ENCODE results near the gene POU5F2.

Gene POU5F2, protein sequence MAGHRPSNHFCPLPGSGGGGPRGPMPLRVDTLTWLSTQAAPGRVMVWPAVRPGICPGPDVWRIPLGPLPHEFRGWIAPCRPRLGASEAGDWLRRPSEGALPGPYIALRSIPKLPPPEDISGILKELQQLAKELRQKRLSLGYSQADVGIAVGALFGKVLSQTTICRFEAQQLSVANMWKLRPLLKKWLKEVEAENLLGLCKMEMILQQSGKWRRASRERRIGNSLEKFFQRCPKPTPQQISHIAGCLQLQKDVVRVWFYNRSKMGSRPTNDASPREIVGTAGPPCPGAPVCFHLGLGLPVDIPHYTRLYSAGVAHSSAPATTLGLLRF
- total RNA-seq: 2.4 to 7.0 (median 6.0) reads per million in 3 donors

DNA sequence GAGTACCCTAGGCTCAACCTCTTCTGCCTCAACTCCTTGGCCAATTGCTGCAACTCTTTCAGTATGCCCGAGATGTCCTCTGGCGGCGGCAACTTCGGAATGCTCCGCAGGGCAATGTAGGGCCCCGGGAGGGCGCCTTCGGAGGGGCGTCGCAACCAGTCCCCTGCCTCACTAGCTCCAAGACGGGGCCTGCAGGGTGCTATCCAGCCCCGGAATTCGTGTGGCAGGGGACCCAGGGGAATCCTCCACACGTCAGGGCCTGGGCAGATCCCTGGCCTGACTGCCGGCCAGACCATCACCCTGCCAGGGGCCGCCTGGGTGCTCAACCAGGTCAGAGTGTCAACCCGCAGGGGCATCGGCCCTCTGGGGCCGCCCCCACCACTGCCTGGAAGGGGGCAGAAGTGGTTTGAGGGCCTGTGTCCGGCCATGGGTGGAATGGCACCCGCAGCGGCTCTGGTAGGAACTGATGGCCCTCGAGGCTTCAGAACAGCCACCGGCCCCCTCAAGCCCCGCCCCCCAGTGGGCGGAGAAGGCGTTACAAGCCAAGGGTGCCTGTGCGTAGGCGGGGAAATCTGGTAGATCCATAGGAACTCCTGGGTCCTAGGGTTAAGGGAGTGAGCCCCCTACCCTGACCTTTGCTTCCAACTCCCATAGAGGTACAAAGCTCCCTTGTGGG lies at the start of gene POU5F2:
TSS of gene POU5F2 (minus strand) at position 465 of the 676 bp plus-strand sequence. CDS start at position 428, 37 bp downstream.
- H3K27ac ChIP-seq (ENCODE audit: insufficient read depth, low read length, poor library complexity, severe bottlenecking): no peak within 1 kb of the TSS
- H3K4me1 ChIP-seq (ENCODE audit: control insufficient read depth, insufficient read depth, low read length, poor library complexity, severe bottlenecking): no peaks in the 10 kb centered on the region
- H3K27me3 ChIP-seq (replicated peaks; ENCODE audit: control insufficient read depth, insufficient read depth, low read length, poor library complexity, severe bottlenecking): no peaks in the 10 kb centered on the region
- H3K4me3 ChIP-seq (ENCODE audit: insufficient read depth, low read depth, low read length, poor library complexity, severe bottlenecking): no peak within 1 kb of the TSS
- peaks cover 13% of the 10 kb centered on the region for H3K36me3 ChIP-seq (ENCODE audit: control insufficient read depth, insufficient read depth, low read length)
- H3K9me3 ChIP-seq (ENCODE audit: control insufficient read depth, low read length): no peaks in the 10 kb centered on the region
- DNase-seq: no peak

DNA sequence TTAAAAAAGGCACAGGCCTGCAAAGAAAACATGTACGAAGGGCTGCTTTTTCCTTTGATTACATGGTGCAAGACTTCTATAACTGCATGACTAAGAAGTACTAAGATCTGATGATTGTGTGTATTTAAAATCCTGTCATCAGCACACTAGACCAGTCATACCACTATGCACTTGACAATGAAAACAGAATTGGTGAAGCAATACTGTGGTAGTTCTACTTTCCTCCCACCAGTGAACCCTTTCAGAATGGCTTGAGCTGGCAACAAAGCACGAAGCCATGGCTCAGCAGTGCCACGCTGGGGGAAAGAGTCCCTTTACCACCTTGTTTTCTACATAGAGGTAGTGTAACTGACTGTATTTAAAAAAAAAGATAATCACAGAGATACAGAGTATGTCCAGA lies 49.0 kb upstream of the POU5F2 start:
- Histone ChIP-seq H3K27ac (ENCODE audit: insufficient read depth, low read length, poor library complexity, severe bottlenecking) (no peak overlapping the region), H3K27me3 (replicated peaks; ENCODE audit: control insufficient read depth, insufficient read depth, low read length, poor library complexity, severe bottlenecking) (no peaks in the 10 kb centered on the region), H3K9me3 (ENCODE audit: control insufficient read depth, low read length) (no peaks in the 10 kb centered on the region), H3K4me3 (ENCODE audit: insufficient read depth, low read depth, low read length, poor library complexity, severe bottlenecking) (no peak overlapping the region), H3K36me3 (ENCODE audit: control insufficient read depth, insufficient read depth, low read length) (no peaks in the 10 kb centered on the region), H3K4me1 (ENCODE audit: control insufficient read depth, insufficient read depth, low read length, poor library complexity, severe bottlenecking) (no peaks in the 10 kb centered on the region)
- no peak for DNase-seq

DNA sequence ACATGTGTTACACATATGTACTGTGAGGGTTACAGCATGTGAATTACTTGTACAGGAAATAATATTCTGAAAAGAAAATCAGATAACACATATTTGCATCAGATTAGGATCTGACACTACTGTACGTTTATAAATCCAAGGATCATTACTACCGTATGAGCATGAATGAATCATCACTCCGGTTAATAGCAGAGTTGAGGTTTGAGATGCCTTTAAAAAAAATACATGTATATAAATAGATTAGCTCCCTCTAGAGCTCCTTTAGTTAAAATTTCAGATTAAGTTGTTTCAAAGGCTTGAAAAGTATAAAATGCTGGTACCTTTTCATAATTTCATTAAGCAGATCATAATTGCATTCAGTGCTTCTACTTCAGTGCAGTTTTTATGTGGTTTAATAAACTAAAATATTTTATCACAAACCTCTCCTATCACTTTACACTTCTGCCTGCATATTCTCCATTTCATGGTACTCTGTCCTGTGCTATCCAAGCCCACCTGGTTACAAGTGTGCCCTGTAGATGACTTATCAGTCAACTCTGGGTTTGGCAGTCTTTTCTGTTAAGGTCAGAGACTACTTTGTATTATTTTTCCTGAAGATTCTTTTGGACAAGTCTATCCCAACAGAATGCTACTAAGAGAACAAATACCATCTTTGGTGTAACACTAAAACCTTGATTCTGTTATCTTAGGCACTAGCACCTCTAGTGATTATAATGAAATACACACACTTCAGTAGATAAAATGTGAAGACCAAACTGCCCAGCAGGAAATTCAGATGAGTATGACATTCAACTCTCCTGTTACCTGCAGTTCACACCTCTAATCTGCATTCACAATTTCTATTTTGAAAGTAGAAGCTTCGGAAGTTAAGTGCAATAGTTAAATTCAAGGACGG lies 48.0 kb upstream of the POU5F2 start:
- Histone ChIP-seq H3K27me3 (replicated peaks; ENCODE audit: control insufficient read depth, insufficient read depth, low read length, poor library complexity, severe bottlenecking) (no peaks in the 10 kb centered on the region), H3K4me1 (ENCODE audit: control insufficient read depth, insufficient read depth, low read length, poor library complexity, severe bottlenecking) (no peaks in the 10 kb centered on the region), H3K27ac (ENCODE audit: insufficient read depth, low read length, poor library complexity, severe bottlenecking) (no peak overlapping the region), H3K36me3 (ENCODE audit: control insufficient read depth, insufficient read depth, low read length) (no peaks in the 10 kb centered on the region), H3K4me3 (ENCODE audit: insufficient read depth, low read depth, low read length, poor library complexity, severe bottlenecking) (no peak overlapping the region), H3K9me3 (ENCODE audit: control insufficient read depth, low read length) (no peaks in the 10 kb centered on the region)
- no peak for DNase-seq

DNA sequence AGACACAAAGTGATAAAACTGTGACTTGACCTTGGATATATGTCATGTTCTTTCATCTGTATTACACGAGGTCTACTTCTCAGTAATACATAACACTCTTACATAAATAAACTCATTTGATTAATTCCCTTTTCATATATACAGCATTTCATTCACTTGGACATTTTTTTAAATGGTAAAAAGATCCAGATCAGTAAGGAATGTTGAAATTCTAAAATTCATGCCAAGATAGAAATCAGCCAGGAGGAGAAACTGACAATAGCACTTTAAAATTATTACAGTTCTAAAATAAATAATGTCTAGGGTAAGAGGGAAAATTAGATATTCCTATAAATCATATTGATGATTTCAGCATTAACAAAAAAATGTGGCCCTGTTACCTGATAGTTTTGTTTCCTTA lies 46.2 kb upstream of the POU5F2 start:
- Histone ChIP-seq H3K36me3 (ENCODE audit: control insufficient read depth, insufficient read depth, low read length) (no peaks in the 10 kb centered on the region), H3K27ac (ENCODE audit: insufficient read depth, low read length, poor library complexity, severe bottlenecking) (no peak overlapping the region), H3K27me3 (replicated peaks; ENCODE audit: control insufficient read depth, insufficient read depth, low read length, poor library complexity, severe bottlenecking) (no peaks in the 10 kb centered on the region), H3K4me3 (ENCODE audit: insufficient read depth, low read depth, low read length, poor library complexity, severe bottlenecking) (no peak overlapping the region), H3K9me3 (ENCODE audit: control insufficient read depth, low read length) (no peaks in the 10 kb centered on the region), H3K4me1 (ENCODE audit: control insufficient read depth, insufficient read depth, low read length, poor library complexity, severe bottlenecking) (no peaks in the 10 kb centered on the region)
- DNase-seq: no peak

DNA sequence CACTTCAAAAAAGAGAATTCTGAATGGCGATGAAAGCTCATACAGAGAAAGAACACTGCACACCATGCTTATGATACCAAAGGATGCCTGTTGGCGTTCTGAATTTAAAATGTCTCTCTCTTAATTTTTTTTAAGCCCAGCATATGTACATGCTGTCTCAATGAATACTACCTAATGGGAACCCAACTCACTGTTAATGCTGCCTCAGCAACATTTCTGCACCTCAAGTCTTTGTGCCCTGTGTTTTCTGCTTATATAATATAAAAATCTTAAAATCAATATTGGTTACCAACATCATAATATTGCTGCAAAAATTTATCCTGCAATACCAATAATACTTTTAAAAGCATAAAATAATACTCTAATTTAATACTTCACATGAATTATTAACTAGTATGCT lies 44.1 kb upstream of the POU5F2 start:
- H3K4me1 ChIP-seq (ENCODE audit: control insufficient read depth, insufficient read depth, low read length, poor library complexity, severe bottlenecking): no peaks in the 10 kb centered on the region
- H3K27ac ChIP-seq (ENCODE audit: insufficient read depth, low read length, poor library complexity, severe bottlenecking): no peak overlapping the region
- H3K4me3 ChIP-seq (ENCODE audit: insufficient read depth, low read depth, low read length, poor library complexity, severe bottlenecking): no peak overlapping the region
- no peak for DNase-seq
- no peaks in the 10 kb centered on the region for H3K36me3 ChIP-seq (ENCODE audit: control insufficient read depth, insufficient read depth, low read length)
- H3K9me3 ChIP-seq (ENCODE audit: control insufficient read depth, low read length): no peaks in the 10 kb centered on the region
- H3K27me3 ChIP-seq (replicated peaks; ENCODE audit: control insufficient read depth, insufficient read depth, low read length, poor library complexity, severe bottlenecking): no peaks in the 10 kb centered on the region

DNA sequence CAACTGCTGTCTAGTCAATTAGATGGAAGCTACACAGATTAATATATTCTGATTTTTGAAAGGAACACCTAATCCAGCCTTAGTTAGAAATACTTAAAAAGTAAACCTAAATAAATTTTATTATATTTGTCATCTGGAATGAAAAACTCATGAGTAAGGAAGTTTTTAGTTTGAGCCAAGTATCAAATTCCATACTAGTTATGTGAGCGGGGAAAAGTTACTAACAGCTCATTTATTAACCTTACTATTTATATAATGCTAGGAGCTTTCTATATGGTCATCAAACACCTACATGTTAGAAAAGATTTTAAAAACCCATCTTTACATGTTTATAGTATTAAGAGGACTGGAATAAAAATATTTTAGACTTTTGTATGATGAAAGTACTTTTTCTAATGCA lies 41.6 kb upstream of the POU5F2 start:
- Histone ChIP-seq H3K9me3 (ENCODE audit: control insufficient read depth, low read length) (no peaks in the 10 kb centered on the region), H3K4me3 (ENCODE audit: insufficient read depth, low read depth, low read length, poor library complexity, severe bottlenecking) (no peak overlapping the region), H3K36me3 (ENCODE audit: control insufficient read depth, insufficient read depth, low read length) (no peaks in the 10 kb centered on the region), H3K27ac (ENCODE audit: insufficient read depth, low read length, poor library complexity, severe bottlenecking) (no peak overlapping the region), H3K27me3 (replicated peaks; ENCODE audit: control insufficient read depth, insufficient read depth, low read length, poor library complexity, severe bottlenecking) (no peaks in the 10 kb centered on the region), H3K4me1 (ENCODE audit: control insufficient read depth, insufficient read depth, low read length, poor library complexity, severe bottlenecking) (no peaks in the 10 kb centered on the region)
- DNase-seq: no peak

DNA sequence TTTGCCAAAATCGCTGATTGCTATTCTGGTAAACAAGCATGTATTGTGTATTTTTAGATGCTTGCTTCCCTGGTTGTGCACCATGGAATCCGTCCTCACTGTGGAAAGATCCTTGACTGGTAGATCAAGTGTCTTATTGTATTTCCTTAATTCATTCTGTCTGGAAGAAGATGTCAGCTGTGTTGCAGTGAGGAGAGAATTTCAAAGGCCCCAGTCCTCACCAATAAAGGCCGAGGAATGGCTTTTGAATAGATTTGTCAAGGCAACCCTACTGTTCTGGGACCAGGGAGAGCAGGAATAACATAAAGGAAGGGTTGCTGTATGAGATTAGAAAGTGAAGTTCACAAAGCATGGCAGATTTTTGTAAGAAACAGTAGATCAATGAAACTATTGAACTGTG lies 36.2 kb upstream of the POU5F2 start:
- Histone ChIP-seq H3K27ac (ENCODE audit: insufficient read depth, low read length, poor library complexity, severe bottlenecking) (no peak overlapping the region), H3K9me3 (ENCODE audit: control insufficient read depth, low read length) (no peaks in the 10 kb centered on the region), H3K4me1 (ENCODE audit: control insufficient read depth, insufficient read depth, low read length, poor library complexity, severe bottlenecking) (no peaks in the 10 kb centered on the region), H3K27me3 (replicated peaks; ENCODE audit: control insufficient read depth, insufficient read depth, low read length, poor library complexity, severe bottlenecking) (no peaks in the 10 kb centered on the region), H3K36me3 (ENCODE audit: control insufficient read depth, insufficient read depth, low read length) (peaks cover 15% of the 10 kb centered on the region), H3K4me3 (ENCODE audit: insufficient read depth, low read depth, low read length, poor library complexity, severe bottlenecking) (no peak overlapping the region)
- no peak for DNase-seq

DNA sequence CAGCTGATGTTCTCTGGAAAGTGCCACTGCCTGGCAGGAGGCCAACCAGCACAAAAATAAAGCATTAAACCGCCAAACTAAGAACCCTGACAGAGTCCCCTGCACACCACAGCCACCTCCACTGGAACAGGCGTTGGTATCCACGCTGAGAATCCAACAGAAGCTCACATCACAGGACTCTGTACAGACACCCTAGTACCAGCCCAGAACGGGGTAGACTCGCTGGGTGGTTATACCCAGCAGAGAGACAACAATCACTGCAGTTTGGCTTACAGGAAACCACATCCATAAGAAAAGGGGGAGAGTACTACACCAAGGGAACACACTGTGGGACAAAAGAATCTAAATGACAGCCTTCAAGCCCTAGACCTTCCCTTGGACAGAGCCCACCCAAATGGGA lies 15.0 kb upstream of the POU5F2 start:
- Histone ChIP-seq H3K27ac (ENCODE audit: insufficient read depth, low read length, poor library complexity, severe bottlenecking) (no peak overlapping the region), H3K4me1 (ENCODE audit: control insufficient read depth, insufficient read depth, low read length, poor library complexity, severe bottlenecking) (no peaks in the 10 kb centered on the region), H3K4me3 (ENCODE audit: insufficient read depth, low read depth, low read length, poor library complexity, severe bottlenecking) (no peak overlapping the region), H3K27me3 (replicated peaks; ENCODE audit: control insufficient read depth, insufficient read depth, low read length, poor library complexity, severe bottlenecking) (no peaks in the 10 kb centered on the region), H3K36me3 (ENCODE audit: control insufficient read depth, insufficient read depth, low read length) (no peaks in the 10 kb centered on the region), H3K9me3 (ENCODE audit: control insufficient read depth, low read length) (no peaks in the 10 kb centered on the region)
- DNase-seq: no peak

DNA sequence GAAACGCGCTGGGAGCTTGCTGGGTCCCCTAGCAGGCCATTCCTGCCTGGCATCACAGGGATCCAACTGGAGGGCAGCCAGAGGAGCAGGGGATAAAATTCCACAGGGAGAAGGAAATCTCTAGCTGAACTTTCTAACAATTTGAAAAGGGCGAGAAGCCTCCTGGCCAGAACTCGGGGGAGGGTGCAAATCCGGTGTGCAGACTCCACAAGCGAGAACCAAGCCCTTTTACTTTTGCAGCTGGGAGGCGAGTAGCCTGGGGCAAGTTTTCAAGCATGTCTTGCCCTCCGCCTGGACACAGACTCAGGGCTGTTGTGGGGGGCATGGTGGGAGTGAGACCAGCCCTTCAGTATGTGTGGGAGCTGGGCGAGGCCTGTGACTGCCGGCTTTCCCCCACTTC lies 14.3 kb upstream of the POU5F2 start:
- Histone ChIP-seq H3K4me3 (ENCODE audit: insufficient read depth, low read depth, low read length, poor library complexity, severe bottlenecking) (no peak overlapping the region), H3K27ac (ENCODE audit: insufficient read depth, low read length, poor library complexity, severe bottlenecking) (no peak overlapping the region), H3K36me3 (ENCODE audit: control insufficient read depth, insufficient read depth, low read length) (no peaks in the 10 kb centered on the region), H3K9me3 (ENCODE audit: control insufficient read depth, low read length) (no peaks in the 10 kb centered on the region), H3K27me3 (replicated peaks; ENCODE audit: control insufficient read depth, insufficient read depth, low read length, poor library complexity, severe bottlenecking) (no peaks in the 10 kb centered on the region), H3K4me1 (ENCODE audit: control insufficient read depth, insufficient read depth, low read length, poor library complexity, severe bottlenecking) (no peaks in the 10 kb centered on the region)
- DNase-seq: no peak

Data from effector memory CD4-positive, alpha-beta T cell (primary cell).